ENCODE measurements around the gene CDC73. TPM values are rescaled to one million over a fixed set of nuclear protein-coding genes. Genes with fewer than 3 reads are reported as not detected.

The CDC73 gene
- total and polyA plus RNA-seq, 2 of the 13 experiments (the other 11 are each of a cell fraction or from before 2014, with no cell fraction given) = 20.2 to 26.3 TPM

DNA sequence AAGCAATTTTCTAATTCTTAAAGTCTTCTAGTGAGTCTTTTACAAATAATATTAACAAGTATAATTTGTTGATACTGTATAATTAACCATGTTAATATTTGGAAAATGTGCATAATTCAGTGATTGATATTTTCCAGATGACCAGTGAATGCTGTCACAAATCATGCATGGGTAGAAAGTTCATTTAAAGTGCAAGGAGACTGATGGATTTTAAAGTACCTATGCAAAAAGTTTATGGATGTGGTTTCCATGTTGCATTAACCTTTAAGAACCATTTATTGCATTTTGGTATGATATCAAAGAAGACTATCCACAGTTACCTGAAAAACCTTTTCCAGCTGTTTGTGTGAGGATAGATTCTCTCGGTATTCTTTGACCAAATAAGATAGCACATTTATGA is 23.2 kb downstream of the CDC73 start (continued):
- TF ChIP-seq, protein P1, sequence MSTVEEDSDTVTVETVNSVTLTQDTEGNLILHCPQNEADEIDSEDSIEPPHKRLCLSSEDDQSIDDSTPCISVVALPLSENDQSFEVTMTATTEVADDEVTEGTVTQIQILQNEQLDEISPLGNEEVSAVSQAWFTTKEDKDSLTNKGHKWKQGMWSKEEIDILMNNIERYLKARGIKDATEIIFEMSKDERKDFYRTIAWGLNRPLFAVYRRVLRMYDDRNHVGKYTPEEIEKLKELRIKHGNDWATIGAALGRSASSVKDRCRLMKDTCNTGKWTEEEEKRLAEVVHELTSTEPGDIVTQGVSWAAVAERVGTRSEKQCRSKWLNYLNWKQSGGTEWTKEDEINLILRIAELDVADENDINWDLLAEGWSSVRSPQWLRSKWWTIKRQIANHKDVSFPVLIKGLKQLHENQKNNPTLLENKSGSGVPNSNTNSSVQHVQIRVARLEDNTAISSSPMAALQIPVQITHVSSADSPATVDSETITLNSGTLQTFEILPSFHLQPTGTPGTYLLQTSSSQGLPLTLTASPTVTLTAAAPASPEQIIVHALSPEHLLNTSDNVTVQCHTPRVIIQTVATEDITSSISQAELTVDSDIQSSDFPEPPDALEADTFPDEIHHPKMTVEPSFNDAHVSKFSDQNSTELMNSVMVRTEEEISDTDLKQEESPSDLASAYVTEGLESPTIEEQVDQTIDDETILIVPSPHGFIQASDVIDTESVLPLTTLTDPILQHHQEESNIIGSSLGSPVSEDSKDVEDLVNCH (CRISPR knock-in tag; IDR thresholded peaks at IDR 0.05) = no peak
- TF ChIP-seq, protein P2, sequence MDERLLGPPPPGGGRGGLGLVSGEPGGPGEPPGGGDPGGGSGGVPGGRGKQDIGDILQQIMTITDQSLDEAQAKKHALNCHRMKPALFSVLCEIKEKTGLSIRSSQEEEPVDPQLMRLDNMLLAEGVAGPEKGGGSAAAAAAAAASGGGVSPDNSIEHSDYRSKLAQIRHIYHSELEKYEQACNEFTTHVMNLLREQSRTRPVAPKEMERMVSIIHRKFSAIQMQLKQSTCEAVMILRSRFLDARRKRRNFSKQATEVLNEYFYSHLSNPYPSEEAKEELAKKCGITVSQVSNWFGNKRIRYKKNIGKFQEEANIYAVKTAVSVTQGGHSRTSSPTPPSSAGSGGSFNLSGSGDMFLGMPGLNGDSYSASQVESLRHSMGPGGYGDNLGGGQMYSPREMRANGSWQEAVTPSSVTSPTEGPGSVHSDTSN (CRISPR knock-in tag; IDR thresholded peaks at IDR 0.05) = no peak
- no peak for TF ChIP-seq FOSL1 (CRISPR knock-in tag; IDR thresholded peaks at IDR 0.05; ENCODE audit: borderline replicate concordance)
- no peak for TF ChIP-seq MED13 (CRISPR knock-in tag; IDR thresholded peaks at IDR 0.05)
- TF ChIP-seq, protein P3, sequence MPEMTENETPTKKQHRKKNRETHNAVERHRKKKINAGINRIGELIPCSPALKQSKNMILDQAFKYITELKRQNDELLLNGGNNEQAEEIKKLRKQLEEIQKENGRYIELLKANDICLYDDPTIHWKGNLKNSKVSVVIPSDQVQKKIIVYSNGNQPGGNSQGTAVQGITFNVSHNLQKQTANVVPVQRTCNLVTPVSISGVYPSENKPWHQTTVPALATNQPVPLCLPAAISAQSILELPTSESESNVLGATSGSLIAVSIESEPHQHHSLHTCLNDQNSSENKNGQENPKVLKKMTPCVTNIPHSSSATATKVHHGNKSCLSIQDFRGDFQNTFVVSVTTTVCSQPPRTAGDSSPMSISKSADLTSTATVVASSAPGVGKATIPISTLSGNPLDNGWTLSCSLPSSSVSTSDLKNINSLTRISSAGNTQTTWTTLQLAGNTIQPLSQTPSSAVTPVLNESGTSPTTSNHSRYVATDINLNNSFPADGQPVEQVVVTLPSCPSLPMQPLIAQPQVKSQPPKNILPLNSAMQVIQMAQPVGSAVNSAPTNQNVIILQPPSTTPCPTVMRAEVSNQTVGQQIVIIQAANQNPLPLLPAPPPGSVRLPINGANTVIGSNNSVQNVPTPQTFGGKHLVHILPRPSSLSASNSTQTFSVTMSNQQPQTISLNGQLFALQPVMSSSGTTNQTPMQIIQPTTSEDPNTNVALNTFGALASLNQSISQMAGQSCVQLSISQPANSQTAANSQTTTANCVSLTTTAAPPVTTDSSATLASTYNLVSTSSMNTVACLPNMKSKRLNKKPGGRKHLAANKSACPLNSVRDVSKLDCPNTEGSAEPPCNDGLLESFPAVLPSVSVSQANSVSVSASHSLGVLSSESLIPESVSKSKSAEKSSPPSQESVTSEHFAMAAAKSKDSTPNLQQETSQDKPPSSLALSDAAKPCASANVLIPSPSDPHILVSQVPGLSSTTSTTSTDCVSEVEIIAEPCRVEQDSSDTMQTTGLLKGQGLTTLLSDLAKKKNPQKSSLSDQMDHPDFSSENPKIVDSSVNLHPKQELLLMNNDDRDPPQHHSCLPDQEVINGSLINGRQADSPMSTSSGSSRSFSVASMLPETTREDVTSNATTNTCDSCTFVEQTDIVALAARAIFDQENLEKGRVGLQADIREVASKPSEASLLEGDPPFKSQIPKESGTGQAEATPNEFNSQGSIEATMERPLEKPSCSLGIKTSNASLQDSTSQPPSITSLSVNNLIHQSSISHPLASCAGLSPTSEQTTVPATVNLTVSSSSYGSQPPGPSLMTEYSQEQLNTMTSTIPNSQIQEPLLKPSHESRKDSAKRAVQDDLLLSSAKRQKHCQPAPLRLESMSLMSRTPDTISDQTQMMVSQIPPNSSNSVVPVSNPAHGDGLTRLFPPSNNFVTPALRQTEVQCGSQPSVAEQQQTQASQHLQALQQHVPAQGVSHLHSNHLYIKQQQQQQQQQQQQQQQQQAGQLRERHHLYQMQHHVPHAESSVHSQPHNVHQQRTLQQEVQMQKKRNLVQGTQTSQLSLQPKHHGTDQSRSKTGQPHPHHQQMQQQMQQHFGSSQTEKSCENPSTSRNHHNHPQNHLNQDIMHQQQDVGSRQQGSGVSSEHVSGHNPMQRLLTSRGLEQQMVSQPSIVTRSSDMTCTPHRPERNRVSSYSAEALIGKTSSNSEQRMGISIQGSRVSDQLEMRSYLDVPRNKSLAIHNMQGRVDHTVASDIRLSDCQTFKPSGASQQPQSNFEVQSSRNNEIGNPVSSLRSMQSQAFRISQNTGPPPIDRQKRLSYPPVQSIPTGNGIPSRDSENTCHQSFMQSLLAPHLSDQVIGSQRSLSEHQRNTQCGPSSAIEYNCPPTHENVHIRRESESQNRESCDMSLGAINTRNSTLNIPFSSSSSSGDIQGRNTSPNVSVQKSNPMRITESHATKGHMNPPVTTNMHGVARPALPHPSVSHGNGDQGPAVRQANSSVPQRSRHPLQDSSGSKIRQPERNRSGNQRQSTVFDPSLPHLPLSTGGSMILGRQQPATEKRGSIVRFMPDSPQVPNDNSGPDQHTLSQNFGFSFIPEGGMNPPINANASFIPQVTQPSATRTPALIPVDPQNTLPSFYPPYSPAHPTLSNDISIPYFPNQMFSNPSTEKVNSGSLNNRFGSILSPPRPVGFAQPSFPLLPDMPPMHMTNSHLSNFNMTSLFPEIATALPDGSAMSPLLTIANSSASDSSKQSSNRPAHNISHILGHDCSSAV (CRISPR knock-in tag; IDR thresholded peaks at IDR 0.05; ENCODE audit: borderline replicate concordance) = no peak
- TF ChIP-seq, protein P4, sequence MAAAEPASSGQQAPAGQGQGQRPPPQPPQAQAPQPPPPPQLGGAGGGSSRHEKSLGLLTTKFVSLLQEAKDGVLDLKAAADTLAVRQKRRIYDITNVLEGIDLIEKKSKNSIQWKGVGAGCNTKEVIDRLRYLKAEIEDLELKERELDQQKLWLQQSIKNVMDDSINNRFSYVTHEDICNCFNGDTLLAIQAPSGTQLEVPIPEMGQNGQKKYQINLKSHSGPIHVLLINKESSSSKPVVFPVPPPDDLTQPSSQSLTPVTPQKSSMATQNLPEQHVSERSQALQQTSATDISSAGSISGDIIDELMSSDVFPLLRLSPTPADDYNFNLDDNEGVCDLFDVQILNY (CRISPR knock-in tag; conservative IDR thresholded peaks at IDR 0.05) = no peak
- no peak for TF ChIP-seq HMGA1 (CRISPR knock-in tag; conservative IDR thresholded peaks at IDR 0.05)
- TF ChIP-seq POLR2AphosphoS2 (IDR thresholded peaks at IDR 0.05; ENCODE audit: low read depth, low read length) = no peak
- TF ChIP-seq ZNF777 (CRISPR knock-in tag; IDR thresholded peaks at IDR 0.05) = no peak
- TF ChIP-seq, protein P5, sequence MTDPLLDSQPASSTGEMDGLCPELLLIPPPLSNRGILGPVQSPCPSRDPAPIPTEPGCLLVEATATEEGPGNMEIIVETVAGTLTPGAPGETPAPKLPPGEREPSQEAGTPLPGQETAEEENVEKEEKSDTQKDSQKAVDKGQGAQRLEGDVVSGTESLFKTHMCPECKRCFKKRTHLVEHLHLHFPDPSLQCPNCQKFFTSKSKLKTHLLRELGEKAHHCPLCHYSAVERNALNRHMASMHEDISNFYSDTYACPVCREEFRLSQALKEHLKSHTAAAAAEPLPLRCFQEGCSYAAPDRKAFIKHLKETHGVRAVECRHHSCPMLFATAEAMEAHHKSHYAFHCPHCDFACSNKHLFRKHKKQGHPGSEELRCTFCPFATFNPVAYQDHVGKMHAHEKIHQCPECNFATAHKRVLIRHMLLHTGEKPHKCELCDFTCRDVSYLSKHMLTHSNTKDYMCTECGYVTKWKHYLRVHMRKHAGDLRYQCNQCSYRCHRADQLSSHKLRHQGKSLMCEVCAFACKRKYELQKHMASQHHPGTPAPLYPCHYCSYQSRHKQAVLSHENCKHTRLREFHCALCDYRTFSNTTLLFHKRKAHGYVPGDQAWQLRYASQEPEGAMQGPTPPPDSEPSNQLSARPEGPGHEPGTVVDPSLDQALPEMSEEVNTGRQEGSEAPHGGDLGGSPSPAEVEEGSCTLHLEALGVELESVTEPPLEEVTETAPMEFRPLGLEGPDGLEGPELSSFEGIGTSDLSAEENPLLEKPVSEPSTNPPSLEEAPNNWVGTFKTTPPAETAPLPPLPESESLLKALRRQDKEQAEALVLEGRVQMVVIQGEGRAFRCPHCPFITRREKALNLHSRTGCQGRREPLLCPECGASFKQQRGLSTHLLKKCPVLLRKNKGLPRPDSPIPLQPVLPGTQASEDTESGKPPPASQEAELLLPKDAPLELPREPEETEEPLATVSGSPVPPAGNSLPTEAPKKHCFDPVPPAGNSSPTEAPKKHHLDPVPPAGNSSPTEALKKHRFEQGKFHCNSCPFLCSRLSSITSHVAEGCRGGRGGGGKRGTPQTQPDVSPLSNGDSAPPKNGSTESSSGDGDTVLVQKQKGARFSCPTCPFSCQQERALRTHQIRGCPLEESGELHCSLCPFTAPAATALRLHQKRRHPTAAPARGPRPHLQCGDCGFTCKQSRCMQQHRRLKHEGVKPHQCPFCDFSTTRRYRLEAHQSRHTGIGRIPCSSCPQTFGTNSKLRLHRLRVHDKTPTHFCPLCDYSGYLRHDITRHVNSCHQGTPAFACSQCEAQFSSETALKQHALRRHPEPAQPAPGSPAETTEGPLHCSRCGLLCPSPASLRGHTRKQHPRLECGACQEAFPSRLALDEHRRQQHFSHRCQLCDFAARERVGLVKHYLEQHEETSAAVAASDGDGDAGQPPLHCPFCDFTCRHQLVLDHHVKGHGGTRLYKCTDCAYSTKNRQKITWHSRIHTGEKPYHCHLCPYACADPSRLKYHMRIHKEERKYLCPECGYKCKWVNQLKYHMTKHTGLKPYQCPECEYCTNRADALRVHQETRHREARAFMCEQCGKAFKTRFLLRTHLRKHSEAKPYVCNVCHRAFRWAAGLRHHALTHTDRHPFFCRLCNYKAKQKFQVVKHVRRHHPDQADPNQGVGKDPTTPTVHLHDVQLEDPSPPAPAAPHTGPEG (CRISPR knock-in tag; IDR thresholded peaks at IDR 0.05) = no peak

Measured in HepG2 (cell line).